Lower leg skin (tissue), 3 donors: ENCODE measurements around the gene PTPRN2.

ENCODE experiments used
- CTCF ChIP-seq, 3 donors: fragments of 450-650 bp; IDR thresholded peaks; one replicate each; pipeline ENCODE4 v1.5.1; 2016; ENCODE audit warnings: antibody characterized with exemption in 3 of 3, mild to moderate bottlenecking in 3 of 3, moderate library complexity in 2 of 3
- POLR2A ChIP-seq, 2 donors: fragments of 450-650 bp; IDR thresholded peaks; one replicate each; pipeline ENCODE4 v1.6.1; 2016 to 2017; ENCODE audit warnings: antibody characterized with exemption in 2 of 2, mild to moderate bottlenecking in 1 of 2, moderate library complexity in 1 of 2

- TF ChIP-seq CTCF (IDR thresholded peaks at IDR 0.05) (no peak), POLR2A (IDR thresholded peaks at IDR 0.05) (no peak)
Measured at GRCh38 chr7:158316466-158317031, 271.1 kb downstream of the PTPRN2 start.
